Inflammatory macrophage treated with lipopolysaccharide for 4 hours (primary cell): ENCODE data around the gene ARMH1.

Experiments used
- DNase-seq: peaks from one replicate; pipeline ENCODE4 v3.0.0-alpha.2; 2020

ARMH1 gene

DNA sequence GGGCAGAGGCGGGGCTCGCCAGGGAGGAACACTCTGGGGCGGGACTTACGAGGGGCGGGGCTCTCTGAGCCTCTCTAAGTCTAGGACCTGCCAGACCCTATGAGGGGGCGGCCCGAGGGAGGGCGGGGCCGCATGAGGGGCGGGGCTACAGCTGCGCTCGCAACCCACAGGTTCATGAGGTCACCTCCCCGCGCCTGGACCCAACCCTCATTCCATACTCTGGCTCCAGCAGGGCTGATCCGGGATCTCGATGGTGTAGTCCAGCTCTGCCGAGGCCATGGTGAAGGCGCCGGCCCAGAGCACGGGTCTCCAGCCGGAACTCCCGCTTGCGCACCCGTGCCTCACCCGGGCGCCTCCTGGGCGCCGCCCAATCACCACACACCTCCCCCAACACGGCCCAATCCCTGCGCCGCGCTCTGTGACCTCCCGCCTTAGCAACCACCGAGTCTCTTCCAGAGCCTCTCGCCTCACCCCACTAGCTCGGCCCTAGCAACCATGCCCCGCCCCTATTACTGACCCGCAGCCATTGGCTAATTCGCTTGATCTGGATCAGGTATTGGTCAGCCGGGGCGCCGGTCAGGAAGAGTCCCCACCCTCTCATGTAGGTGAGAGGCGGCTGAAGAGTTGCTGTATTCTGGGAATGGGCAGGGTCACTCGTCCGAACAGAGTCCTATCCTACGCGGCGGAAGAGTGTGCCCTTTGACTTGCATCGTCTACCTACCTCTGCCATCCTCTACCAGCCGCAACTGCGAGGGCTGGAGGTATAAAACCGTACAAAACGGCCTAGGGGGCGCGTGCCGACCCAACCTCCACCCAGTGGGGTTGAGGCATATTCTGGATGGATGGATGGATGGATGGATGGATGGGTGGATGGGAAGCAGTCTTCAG is at the start of gene ARMH1, which contains the start of gene TMEM53:
Gene ARMH1 (plus strand): TSS at position 602 of the 888 bp plus-strand sequence. CDS start 14,984 bp downstream, outside the sequence.
Gene TMEM53 (minus strand): TSS at position 369 of the 888 bp plus-strand sequence. CDS start 90 bp downstream, at position 279.
- peak; percentile 100 for DNase-seq

GRCh38 chr1:44625348-44625747 is 49.2 kb upstream of the ARMH1 start:
- no peak for DNase-seq

GRCh38 chr1:44628962-44629756 is 45.4 kb upstream of the ARMH1 start:
- no peak for DNase-seq

GRCh38 chr1:44630116-44630515 is 44.4 kb upstream of the ARMH1 start:
- no peak for DNase-seq

DNA sequence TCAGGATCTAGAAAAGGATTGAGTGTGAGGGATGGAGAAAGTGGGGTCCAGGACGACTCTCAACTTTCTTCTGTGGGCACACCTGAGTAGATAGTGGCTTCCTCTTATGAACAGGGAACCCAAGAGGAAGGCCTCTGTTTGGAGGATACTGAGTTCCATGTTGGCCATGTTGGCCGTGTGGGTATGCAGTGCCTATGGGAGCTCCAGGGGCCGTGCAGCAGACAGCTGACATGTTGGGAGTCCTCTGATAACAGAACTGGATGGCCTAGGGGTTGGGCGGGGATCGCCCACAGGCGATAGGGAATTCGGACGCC is 43.2 kb upstream of the ARMH1 start:
- no peak for DNase-seq

- DNase-seq: peak; percentile 89
Observed at GRCh38 chr1:44631647-44632539, 42.6 kb upstream of the ARMH1 start.

GRCh38 chr1:44632598-44632997 is 41.9 kb upstream of the ARMH1 start:
- DNase-seq: no peak

DNA sequence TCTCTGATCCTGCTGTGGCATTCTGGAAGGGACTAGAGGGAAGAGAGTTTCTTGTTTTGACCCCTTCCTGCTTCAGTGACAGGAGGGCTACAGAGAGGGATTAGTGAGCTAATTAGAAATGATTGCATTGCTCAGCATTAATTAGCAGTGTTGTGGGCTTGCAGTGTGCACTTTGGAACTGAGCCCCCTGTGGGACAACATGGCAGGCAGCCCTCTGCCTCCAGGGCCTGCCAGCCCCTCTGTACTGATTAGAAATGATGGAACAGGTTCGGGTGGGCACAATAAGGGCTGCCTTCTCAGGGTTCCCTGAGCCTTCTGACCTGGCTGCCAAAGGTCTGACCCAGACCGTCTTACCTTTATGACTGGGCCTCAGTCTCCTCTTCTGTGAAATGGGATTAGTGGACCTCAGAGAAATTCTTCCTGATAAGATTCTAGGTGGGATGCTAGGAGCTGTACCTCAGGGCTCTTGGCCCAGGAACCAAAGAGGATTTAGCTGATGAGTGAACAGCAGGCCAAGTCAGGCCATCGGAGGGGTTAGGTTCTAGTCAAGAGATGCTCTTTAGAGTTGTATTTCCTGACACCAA is 39.8 kb upstream of the ARMH1 start:
- DNase-seq: no peak

- DNase-seq: no peak
Observed at GRCh38 chr1:44635439-44635838, 39.1 kb upstream of the ARMH1 start.

DNA sequence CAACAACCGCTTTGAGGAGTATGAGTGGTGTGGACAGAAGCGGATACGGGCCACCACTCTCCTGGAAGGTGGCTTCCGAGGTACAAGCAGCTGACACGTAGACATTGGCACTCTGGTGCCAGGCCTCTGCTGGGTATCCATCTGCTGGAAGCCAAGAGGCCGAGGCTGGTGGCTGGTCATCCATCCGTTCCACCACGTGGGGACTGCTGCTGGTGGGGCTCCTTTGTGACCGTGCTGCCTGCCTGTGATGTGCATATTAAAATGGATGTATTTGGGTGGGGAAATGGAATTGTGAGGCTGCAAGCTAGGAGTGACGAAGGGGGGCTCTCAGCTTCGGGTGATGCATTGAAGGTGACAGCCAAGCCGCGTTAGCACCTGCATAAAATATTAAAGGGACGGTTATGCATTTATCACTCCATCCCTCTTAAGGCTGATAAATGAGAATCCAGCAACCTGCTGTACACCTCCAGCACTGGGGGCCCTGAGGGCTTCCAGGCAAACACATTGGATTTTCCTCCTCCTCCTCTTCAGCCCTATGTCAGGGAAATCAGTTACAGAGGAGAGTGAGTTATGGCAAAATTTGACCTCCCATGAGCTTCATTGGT is 38.3 kb upstream of the ARMH1 start:
- DNase-seq: no peak

- no peak for DNase-seq
Observed at GRCh38 chr1:44636688-44637598, 37.6 kb upstream of the ARMH1 start.

- DNase-seq: no peak
Observed at GRCh38 chr1:44637702-44638411, 36.7 kb upstream of the ARMH1 start.

DNA sequence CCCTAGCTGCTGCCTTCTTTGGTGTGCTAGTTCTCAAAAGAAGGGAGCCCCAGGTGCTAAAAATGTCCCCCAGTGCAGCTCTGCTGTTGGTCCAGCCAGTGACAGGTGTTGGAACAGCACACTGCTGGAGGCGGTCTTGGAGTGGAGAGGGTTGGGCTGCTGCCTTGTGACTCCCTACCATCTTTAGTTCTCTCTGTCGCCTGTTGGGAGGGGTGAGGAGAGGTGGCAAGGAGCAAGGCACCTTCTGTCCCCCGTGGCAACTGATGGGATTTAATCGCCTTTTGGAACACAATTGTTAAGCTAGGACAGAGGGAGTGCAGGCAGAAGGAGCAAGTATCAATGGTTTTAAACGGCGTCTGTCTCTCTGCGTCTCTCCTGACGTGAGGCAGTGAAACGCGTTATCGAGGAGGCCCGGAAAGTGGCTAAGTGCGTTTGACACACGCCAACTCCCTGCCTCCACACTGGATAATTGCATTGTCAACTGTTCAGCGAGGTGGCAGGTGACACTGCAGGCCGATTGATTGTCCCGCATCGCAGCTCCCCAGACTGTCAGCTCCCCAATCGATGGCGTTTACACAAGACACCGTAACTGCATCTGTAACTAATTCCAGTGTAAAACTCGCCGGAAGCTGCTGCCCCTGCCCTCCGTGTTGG is 34.2 kb upstream of the ARMH1 start:
- DNase-seq: no peak

DNA sequence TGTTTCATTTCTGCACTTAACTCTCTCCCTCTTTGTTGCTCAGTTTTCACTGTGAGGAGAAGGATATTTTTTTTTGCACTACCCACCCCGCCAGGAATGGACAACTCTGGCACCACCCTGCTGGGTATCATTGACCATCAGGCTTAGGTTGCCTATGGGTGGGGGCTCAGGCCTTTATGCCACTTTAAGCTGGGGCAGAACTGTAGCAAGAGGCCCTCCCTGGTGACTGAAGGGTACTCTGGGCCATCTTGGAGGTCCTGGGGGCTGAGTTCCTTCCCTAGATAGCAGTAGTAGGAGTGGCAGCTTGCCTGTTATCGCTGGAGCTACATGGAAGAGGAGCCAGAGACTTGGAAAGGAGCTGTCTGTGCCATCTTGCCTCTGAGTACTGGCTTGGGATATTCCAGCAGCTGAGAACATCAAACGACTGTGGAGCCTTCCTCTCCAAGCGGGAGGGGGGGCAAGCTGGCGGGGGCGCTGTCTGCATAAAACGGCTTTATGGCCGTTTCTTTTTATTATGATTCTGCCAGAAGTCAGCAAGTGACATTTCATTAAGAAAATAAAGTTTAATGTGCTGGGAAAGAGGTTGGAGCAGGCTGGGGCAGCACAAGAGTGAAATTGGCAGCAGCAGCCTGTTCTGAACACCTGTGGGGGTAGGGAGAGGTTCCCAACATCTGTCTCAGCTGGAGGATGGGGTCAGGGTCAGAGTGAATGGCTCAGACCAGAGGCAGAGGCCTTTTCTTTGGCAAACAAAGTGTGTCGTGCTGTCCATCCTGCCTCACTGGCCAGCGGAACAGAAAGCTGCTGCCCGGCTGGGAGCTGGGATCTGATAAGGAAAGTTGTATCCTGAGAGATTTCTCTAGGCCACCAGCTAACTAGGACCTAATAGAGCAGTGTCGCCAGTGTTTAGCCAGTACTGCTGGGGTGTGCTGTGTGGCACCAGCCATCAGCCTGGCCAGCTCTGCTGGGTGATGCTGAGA is 33.1 kb upstream of the ARMH1 start:
- DNase-seq: no peak

GRCh38 chr1:44642255-44642654 is 32.3 kb upstream of the ARMH1 start:
- no peak for DNase-seq

GRCh38 chr1:44642925-44643324 is 31.6 kb upstream of the ARMH1 start:
- DNase-seq: no peak

GRCh38 chr1:44643721-44644334 is 30.7 kb upstream of the ARMH1 start:
- DNase-seq: no peak

DNA sequence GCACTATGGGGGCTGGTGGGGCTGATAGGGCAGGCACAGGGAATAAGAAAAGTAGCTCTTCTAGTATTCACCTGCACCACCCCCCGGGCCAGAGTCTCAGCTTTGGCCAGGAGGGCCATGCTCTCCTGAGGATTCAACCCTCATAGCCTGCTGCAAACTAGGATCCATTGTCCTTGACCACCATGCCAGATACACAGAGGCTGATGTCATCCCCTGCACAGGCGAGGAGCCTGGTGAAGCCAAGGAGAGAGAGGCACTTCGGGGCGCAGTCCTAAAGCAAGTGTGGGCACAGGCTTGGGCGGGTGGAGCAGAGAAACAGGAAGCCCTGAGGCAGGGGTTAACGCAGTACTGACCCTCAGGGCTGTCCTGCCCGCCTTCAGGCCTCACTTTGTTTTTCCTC is 29.7 kb upstream of the ARMH1 start:
- no peak for DNase-seq
